GM12878 (cell line): ENCODE measurements around the gene FAM222B. TPM values are rescaled to one million over a fixed set of nuclear protein-coding genes. Genes with fewer than 3 reads are reported as not detected.

ENCODE experiments used
- CBFB ChIP-seq: IDR thresholded peaks from 2 replicates; pipeline ENCODE4 v1.6.1; 2016; ENCODE audit warnings: antibody characterized with exemption, low read depth
- HDGF ChIP-seq: fragments of 450-650 bp; IDR thresholded peaks from 2 replicates; pipeline ENCODE4 v1.6.1; 2016; ENCODE audit warnings: antibody characterized with exemption
- MEF2A ChIP-seq: IDR thresholded peaks from 2 replicates; pipeline ENCODE4 v1.6.1; 2011; ENCODE audit warnings: low read depth, mild to moderate bottlenecking, low read length, moderate library complexity; ENCODE audit not compliant: insufficient read depth
- TBL1XR1 ChIP-seq: IDR thresholded peaks from 2 replicates; pipeline ENCODE4 v1.6.1; 2012; ENCODE audit warnings: low read depth, low read length, improper control_type of control experiment
- TCF7 ChIP-seq: IDR thresholded peaks from 2 replicates; pipeline ENCODE4 v1.6.1; 2014; ENCODE audit warnings: antibody characterized with exemption, borderline replicate concordance
- ZNF217 ChIP-seq: fragments of 450-650 bp; IDR thresholded peaks from 2 replicates; pipeline ENCODE4 v1.6.1; 2017; ENCODE audit warnings: antibody characterized with exemption, mild to moderate bottlenecking
- polyA plus RNA-seq, 11 experiments: library from polyadenylated mRNA; depleted of rRNA in 4 of 11; unstranded in 6 of 11; stranded (reverse) in 5 of 11; fragments of >200 nt; fragmentation: Nextera tagmentation in 4 of 11; fragmentation: Illumina TruSeq in 1 of 11; extraction: Ambion mirVana in 4 of 11; extraction: Trizol in 1 of 11; gene quantifications; 1 replicate in 1 of 11; 2 replicates in 10 of 11; pipeline versions ENCODE4 v1.2.1 to v1.2.3, GENCODE V29; 2011 to 2016; ENCODE audit warnings: inconsistent platforms in 2 of 11, missing spikeins in 2 of 11, low read depth in 1 of 11
- total RNA-seq, 4 experiments: library from RNA; depleted of rRNA in 3 of 4; stranded (reverse); fragments of >200 nt in 3 of 4; fragmentation: Illumina TruSeq in 1 of 4; extraction: Trizol in 1 of 4; gene quantifications; 2 replicates each; pipeline versions ENCODE4 v1.2.1 to v1.2.3, GENCODE V29; 2013 to 2021
- TF ChIP-seq, protein P1 (sequence below): fragments of 450-650 bp; IDR thresholded peaks from 2 replicates; pipeline ENCODE4 v1.6.1; 2016; ENCODE audit warnings: mild to moderate bottlenecking, moderate library complexity, borderline replicate concordance
- TF ChIP-seq, protein P2 (sequence below): fragments of 450-650 bp; IDR thresholded peaks from 2 replicates; pipeline ENCODE4 v1.6.1; 2017; ENCODE audit warnings: mild to moderate bottlenecking, low read depth, inconsistent platforms; ENCODE audit not compliant: poor library complexity, severe bottlenecking
- TF ChIP-seq, protein P3 (sequence below): fragments of 450-650 bp; IDR thresholded peaks from 2 replicates; pipeline ENCODE4 v1.6.1; 2016; ENCODE audit warnings: mild to moderate bottlenecking

FAM222B gene
- total and polyA plus RNA-seq, 10 of the 15 experiments (the other 5 are each of a cell fraction or from before 2014, with no cell fraction given): 2.8 to 18.3 (median 6.4) TPM

DNA sequence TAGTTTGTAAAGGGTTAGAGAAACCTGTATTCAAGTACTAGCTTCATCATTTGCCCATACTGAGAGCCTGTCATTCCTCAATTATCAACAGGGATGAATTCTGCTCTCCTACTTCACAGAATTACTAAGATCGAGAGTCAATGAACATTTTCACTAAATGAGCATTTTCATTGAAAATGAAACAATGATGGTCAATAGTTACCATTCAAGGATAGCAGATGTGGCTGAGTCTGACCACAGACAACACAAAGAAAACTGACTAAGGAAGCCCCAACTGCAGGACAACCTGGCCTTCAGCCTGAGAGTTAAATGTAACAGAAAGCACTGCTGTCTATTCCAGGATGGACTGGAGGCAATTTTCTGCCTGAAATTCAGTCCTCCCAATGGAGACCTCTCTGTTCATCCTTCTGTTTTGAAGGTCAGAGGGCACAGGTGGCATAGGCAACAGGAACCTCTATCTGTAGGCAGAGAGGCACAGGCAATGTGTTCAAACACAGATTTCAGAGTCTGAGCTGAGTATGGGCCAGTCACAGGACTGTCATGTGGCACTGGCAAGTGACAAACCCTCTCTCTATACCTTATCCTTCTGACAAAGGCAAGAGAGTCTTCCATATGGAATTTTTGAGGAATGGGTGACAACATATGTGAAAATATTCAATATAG, 79.3 kb downstream of the FAM222B start (continued):
- TF ChIP-seq, protein P1, sequence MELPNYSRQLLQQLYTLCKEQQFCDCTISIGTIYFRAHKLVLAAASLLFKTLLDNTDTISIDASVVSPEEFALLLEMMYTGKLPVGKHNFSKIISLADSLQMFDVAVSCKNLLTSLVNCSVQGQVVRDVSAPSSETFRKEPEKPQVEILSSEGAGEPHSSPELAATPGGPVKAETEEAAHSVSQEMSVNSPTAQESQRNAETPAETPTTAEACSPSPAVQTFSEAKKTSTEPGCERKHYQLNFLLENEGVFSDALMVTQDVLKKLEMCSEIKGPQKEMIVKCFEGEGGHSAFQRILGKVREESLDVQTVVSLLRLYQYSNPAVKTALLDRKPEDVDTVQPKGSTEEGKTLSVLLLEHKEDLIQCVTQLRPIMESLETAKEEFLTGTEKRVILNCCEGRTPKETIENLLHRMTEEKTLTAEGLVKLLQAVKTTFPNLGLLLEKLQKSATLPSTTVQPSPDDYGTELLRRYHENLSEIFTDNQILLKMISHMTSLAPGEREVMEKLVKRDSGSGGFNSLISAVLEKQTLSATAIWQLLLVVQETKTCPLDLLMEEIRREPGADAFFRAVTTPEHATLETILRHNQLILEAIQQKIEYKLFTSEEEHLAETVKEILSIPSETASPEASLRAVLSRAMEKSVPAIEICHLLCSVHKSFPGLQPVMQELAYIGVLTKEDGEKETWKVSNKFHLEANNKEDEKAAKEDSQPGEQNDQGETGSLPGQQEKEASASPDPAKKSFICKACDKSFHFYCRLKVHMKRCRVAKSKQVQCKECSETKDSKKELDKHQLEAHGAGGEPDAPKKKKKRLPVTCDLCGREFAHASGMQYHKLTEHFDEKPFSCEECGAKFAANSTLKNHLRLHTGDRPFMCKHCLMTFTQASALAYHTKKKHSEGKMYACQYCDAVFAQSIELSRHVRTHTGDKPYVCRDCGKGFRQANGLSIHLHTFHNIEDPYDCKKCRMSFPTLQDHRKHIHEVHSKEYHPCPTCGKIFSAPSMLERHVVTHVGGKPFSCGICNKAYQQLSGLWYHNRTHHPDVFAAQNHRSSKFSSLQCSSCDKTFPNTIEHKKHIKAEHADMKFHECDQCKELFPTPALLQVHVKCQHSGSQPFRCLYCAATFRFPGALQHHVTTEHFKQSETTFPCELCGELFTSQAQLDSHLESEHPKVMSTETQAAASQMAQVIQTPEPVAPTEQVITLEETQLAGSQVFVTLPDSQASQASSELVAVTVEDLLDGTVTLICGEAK: no peak
- peak; percentile 59; the same call in 1 of the 2 replicates for TF ChIP-seq CBFB
- TF ChIP-seq MEF2A: no peak
- TF ChIP-seq, protein P2, sequence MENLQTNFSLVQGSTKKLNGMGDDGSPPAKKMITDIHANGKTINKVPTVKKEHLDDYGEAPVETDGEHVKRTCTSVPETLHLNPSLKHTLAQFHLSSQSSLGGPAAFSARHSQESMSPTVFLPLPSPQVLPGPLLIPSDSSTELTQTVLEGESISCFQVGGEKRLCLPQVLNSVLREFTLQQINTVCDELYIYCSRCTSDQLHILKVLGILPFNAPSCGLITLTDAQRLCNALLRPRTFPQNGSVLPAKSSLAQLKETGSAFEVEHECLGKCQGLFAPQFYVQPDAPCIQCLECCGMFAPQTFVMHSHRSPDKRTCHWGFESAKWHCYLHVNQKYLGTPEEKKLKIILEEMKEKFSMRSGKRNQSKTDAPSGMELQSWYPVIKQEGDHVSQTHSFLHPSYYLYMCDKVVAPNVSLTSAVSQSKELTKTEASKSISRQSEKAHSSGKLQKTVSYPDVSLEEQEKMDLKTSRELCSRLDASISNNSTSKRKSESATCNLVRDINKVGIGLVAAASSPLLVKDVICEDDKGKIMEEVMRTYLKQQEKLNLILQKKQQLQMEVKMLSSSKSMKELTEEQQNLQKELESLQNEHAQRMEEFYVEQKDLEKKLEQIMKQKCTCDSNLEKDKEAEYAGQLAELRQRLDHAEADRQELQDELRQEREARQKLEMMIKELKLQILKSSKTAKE: no peak
- no peak; the same call in 1 of the 2 replicates for TF ChIP-seq HDGF
- TF ChIP-seq, protein P3, sequence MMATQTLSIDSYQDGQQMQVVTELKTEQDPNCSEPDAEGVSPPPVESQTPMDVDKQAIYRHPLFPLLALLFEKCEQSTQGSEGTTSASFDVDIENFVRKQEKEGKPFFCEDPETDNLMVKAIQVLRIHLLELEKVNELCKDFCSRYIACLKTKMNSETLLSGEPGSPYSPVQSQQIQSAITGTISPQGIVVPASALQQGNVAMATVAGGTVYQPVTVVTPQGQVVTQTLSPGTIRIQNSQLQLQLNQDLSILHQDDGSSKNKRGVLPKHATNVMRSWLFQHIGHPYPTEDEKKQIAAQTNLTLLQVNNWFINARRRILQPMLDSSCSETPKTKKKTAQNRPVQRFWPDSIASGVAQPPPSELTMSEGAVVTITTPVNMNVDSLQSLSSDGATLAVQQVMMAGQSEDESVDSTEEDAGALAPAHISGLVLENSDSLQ: no peak
- no peak for TF ChIP-seq TCF7
- no peak; the same call in 1 of the 2 replicates for TF ChIP-seq ZNF217
- TF ChIP-seq TBL1XR1: no peak
